ENCODE data around the gene ALKBH3.

ALKBH3 gene

DNA sequence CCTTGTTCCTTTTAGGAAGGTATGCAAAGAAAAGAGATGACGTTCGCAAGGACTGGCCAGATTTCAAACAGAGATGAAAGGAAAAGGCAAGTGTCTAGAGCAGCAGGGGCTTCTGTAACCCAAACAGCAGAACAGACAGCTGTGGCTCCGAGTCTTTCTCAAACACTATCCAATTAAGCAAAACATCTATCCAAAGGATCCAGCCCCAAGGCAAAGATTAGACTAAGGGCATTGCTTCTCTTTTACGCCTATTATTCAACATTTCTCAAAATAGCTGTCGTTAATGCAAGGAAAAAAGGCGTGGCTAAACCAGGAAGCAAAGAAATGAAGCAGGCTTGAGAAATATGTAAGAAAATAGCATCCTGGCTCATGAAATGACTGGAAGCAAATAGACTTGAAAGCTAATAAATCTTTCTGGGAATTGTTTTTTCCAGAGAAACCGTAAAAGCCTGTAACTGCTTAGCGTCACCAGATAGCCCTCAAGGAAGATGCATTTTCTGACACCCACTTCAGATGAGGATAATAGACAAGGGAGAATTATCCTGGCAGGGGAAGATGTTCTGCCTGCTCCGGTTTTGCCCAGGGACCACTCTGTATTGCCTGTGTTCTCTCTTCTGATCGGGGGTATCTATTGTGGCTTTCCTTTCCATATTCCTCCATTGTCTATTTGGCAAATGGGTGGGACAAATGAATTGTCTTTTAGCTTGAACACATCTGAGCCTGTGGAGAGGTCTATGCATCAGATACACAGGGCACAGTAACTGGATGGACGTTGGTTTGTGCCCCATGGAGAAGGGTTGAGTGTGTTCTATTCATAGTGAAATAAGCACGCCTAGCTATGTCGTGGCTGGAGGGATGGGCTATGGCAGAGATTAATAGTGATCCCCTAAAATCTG, 82.0 kb downstream of the ALKBH3 start:
- H3K9me3 Mint-ChIP-seq, result no peaks in the 10 kb centered on the region
- H3K27ac Mint-ChIP-seq, result no peak overlapping the region
- no peaks in the 10 kb centered on the region for H3K27me3 Mint-ChIP-seq
- H3K36me3 Mint-ChIP-seq (ENCODE audit: low read depth), result no peaks in the 10 kb centered on the region
- intact Hi-C loops (cut with micrococcal nuclease), result no loop called here
- H3K4me1 Mint-ChIP-seq (ENCODE audit: low read depth), result no peaks in the 10 kb centered on the region
- no peak overlapping the region for H3K4me3 Mint-ChIP-seq

DNA sequence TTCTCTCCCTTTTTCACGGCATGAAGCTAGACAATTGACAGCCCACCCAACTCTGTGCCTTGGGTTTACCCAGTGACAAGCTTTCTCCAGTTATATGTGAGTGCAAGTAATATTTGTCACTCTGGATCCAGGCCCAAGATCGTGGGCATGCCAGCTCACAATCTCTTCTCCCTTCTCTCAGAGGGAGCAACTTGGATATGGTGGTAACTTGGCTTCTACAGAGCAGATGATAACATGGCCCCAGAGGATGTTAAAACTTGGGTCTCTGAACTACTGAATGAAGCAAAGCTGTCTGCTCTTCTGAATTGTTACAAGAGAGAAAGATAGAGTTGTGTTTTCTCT, 82.6 kb downstream of the ALKBH3 start:
- no peak overlapping the region for H3K4me3 Mint-ChIP-seq
- H3K27ac Mint-ChIP-seq, result no peak overlapping the region
- H3K9me3 Mint-ChIP-seq, result no peaks in the 10 kb centered on the region
- intact Hi-C loops (cut with micrococcal nuclease), result no loop called here
- no peaks in the 10 kb centered on the region for H3K4me1 Mint-ChIP-seq (ENCODE audit: low read depth)
- no peaks in the 10 kb centered on the region for H3K36me3 Mint-ChIP-seq (ENCODE audit: low read depth)
- no peaks in the 10 kb centered on the region for H3K27me3 Mint-ChIP-seq

DNA sequence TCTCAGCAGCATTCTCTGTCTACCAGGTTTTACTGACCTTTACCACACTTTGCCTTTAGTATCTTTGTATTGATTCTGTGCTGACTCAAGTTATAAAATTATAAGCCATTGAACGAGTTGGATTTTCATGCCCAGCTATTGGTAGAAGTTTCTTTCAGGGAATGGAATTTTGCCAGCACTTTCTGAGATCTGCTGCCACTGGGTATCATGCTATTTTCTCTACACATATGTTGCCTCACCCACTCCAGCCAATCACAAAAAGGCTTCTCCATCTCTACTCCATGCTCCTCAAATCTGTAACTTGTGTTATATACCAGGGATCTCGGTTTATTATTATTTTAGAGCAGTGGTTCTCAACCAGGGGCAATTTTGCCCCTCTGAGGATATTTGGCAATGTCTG, 87.0 kb downstream of the ALKBH3 start:
- Mint-ChIP-seq H3K27ac (no peak overlapping the region), H3K4me1 (ENCODE audit: low read depth) (no peaks in the 10 kb centered on the region), H3K4me3 (no peak overlapping the region), H3K36me3 (ENCODE audit: low read depth) (no peaks in the 10 kb centered on the region), H3K27me3 (peaks cover 5% of the 10 kb centered on the region), H3K9me3 (no peaks in the 10 kb centered on the region)
- intact Hi-C loops (cut with micrococcal nuclease), result no loop called here

DNA sequence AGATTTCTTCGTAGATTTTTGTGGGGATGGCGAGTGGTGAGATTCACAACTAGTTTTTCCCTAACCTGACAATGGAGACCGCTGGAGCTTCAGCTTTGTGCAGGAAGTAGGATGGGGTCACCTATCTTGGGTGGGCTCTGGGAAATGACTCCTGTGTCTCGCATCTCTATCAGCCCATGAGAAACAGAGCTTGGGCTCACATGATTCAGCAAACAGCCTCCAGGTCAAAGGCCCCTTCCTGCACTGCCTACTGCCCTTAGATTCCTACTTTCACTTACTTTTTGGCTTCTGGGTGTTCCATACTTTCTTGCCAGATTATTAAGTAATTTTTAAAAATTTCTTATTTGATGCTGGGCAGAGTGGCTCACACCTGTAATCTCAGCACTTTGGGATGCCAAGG, 88.1 kb downstream of the ALKBH3 start:
- Mint-ChIP-seq H3K27me3 (peaks cover 5% of the 10 kb centered on the region), H3K36me3 (ENCODE audit: low read depth) (no peaks in the 10 kb centered on the region)

DNA sequence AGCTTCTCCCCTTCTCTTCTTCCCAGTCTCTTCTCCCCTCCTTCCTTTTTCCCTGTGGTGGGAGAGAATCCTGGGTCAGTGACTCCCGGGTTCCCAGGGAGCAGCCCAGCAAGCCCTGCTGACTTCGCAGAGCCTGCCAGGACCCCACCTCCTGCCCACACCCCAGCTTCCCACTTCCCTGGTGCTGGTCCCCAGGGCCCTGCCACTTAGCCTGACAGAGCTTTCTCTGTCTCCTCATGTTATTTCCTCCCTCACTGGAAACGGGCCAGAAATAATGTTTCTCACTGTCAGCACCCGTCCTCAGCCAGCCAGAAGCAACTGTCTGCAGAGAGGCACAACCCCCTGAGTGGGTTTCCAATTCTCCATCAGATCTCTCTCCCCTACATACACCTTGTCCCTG, 88.9 kb downstream of the ALKBH3 start:
- Mint-ChIP-seq H3K4me3 (no peak overlapping the region), H3K27ac (no peak overlapping the region)

More for the DNA sequence above, 88.1 kb downstream of the ALKBH3 start:
- Mint-ChIP-seq H3K4me3 (no peak overlapping the region), H3K9me3 (no peaks in the 10 kb centered on the region), H3K4me1 (ENCODE audit: low read depth) (no peaks in the 10 kb centered on the region), H3K27ac (no peak overlapping the region)
- intact Hi-C loops (cut with micrococcal nuclease), result no loop called here

More for the DNA sequence above, 88.9 kb downstream of the ALKBH3 start:
- peaks cover 6% of the 10 kb centered on the region for H3K9me3 Mint-ChIP-seq
- peaks cover 5% of the 10 kb centered on the region for H3K27me3 Mint-ChIP-seq
- no peaks in the 10 kb centered on the region for H3K4me1 Mint-ChIP-seq (ENCODE audit: low read depth)
- intact Hi-C loops (cut with micrococcal nuclease), result no loop called here
- H3K36me3 Mint-ChIP-seq (ENCODE audit: low read depth), result no peaks in the 10 kb centered on the region

Data from dendritic cell treated with granulocyte-macrophage colony-stimulating factor and Interleukin-4, amounts not matched to agents 40 ng/mL and 50 ng/mL, for 4 days (primary cell).